NCI-H1092 treated with DMSO at 0.1 percent for 48 hours (cell line): ENCODE data around the gene TMEM184A.
A peak's percentile ranks its signal among the peaks of the same experiment; 100 is the strongest.

Experiments used
- DNase-seq: peaks from one replicate; lab custom pipeline; 2025; lab: John Stamatoyannopoulos, UW

TMEM184A gene

GRCh38 chr7:1539181-1539881 lies 16.7 kb downstream of the TMEM184A start:
- no peak for DNase-seq

GRCh38 chr7:1538544-1539180 lies 17.3 kb downstream of the TMEM184A start:
- no peak for DNase-seq

GRCh38 chr7:1537535-1538412 lies 18.2 kb downstream of the TMEM184A start:
- DNase-seq: no peak

GRCh38 chr7:1536743-1537534 lies 19.1 kb downstream of the TMEM184A start:
- DNase-seq: no peak

- DNase-seq: no peak
Observed at GRCh38 chr7:1536455-1536742, 19.6 kb downstream of the TMEM184A start.

GRCh38 chr7:1535701-1536454 lies 20.1 kb downstream of the TMEM184A start:
- DNase-seq: no peak

- no peak for DNase-seq
Observed at GRCh38 chr7:1535100-1535458, 20.9 kb downstream of the TMEM184A start.

- no peak for DNase-seq
Observed at GRCh38 chr7:1534330-1535099, 21.5 kb downstream of the TMEM184A start.

- DNase-seq: no peak
Observed at GRCh38 chr7:1533547-1534329, 22.3 kb downstream of the TMEM184A start.

GRCh38 chr7:1533255-1533546 lies 22.8 kb downstream of the TMEM184A start:
- DNase-seq: no peak

- DNase-seq: no peak
Observed at GRCh38 chr7:1532456-1533254, 23.4 kb downstream of the TMEM184A start.

GRCh38 chr7:1531979-1532455 lies 24.0 kb downstream of the TMEM184A start:
- no peak for DNase-seq

- peak; percentile 41 for DNase-seq
Observed at GRCh38 chr7:1531263-1531978, 24.6 kb downstream of the TMEM184A start.

GRCh38 chr7:1530946-1531262 lies 25.1 kb downstream of the TMEM184A start:
- DNase-seq: no peak

GRCh38 chr7:1529383-1530116 lies 26.5 kb downstream of the TMEM184A start:
- no peak for DNase-seq

- no peak for DNase-seq
Observed at GRCh38 chr7:1526271-1526754, 29.7 kb downstream of the TMEM184A start.

- no peak for DNase-seq
Observed at GRCh38 chr7:1525409-1525808, 30.6 kb downstream of the TMEM184A start.

GRCh38 chr7:1523844-1524243 lies 32.2 kb downstream of the TMEM184A start:
- DNase-seq: no peak
